Measurements from ENCODE around the gene NR1H4.
"Not testable (repeated sequence)": the region's sequence is repeated elsewhere in the genome, so short reads cannot be mapped to it uniquely, and the experiment has no call there.

The NR1H4 gene

GRCh38 chr12:100529756-100530350, 56.2 kb downstream of the NR1H4 start:
- H3K27ac ChIP-seq (ENCODE audit: low read depth, low read length): no peak overlapping the region

GRCh38 chr12:100533376-100533775, 59.7 kb downstream of the NR1H4 start:
- Histone ChIP-seq H3K36me3 (ENCODE audit: control insufficient read depth, insufficient read depth, low read length) (no peaks in the 10 kb centered on the region), H3K9ac (ENCODE audit: low read length) (no peak overlapping the region), H3K4me3 (ENCODE audit: low read length) (no peak overlapping the region)

More at GRCh38 chr12:100529756-100530350, 56.2 kb downstream of the NR1H4 start:
- Histone ChIP-seq H3K9ac (ENCODE audit: low read length) (no peak overlapping the region), H3K27me3 (ENCODE audit: control insufficient read depth, insufficient read depth, low read length) (no peaks in the 10 kb centered on the region), H3K4me3 (ENCODE audit: low read length) (no peak overlapping the region), H3K36me3 (ENCODE audit: control insufficient read depth, insufficient read depth, low read length) (no peaks in the 10 kb centered on the region), H3K4me1 (ENCODE audit: control insufficient read depth, insufficient read depth, low read length) (no peaks in the 10 kb centered on the region)

DNA sequence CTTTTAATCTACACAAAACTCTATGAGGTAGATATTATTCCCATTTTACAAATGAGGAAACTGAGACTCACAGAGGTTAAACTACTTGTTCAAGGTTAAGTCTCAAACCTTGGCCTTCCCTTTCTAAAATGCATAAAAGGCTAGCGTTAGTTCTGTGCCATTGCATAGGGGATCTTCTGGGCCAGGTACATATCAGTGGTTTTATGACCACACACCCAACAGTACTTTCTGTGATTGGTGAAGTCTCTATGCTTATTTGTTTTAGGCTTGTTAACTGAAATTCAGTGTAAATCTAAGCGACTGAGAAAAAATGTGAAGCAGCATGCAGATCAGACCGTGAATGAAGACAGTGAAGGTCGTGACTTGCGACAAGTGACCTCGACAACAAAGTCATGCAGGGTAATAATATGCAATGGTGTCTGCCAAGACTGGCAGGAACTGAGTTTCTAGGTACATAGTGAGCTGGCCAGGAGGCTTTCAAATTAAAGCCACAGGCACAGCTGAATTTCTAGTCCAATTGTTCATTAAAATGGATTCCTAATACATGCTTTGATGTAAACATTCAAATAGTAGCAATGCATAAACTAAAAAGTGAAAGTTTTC, 61.1 kb downstream of the NR1H4 start:
- no peak overlapping the region for H3K4me3 ChIP-seq (ENCODE audit: low read length)
- no peak overlapping the region for H3K9ac ChIP-seq (ENCODE audit: low read length)

More at GRCh38 chr12:100533376-100533775, 59.7 kb downstream of the NR1H4 start:
- no peaks in the 10 kb centered on the region for H3K27me3 ChIP-seq (ENCODE audit: control insufficient read depth, insufficient read depth, low read length)
- no peaks in the 10 kb centered on the region for H3K4me1 ChIP-seq (ENCODE audit: control insufficient read depth, insufficient read depth, low read length)
- no peak overlapping the region for H3K27ac ChIP-seq (ENCODE audit: low read depth, low read length)

GRCh38 chr12:100539202-100539601, 65.5 kb downstream of the NR1H4 start:
- Histone ChIP-seq H3K36me3 (ENCODE audit: control insufficient read depth, insufficient read depth, low read length) (no peaks in the 10 kb centered on the region), H3K27me3 (ENCODE audit: control insufficient read depth, insufficient read depth, low read length) (no peaks in the 10 kb centered on the region)

More for the DNA sequence above, 61.1 kb downstream of the NR1H4 start:
- no peak overlapping the region for H3K27ac ChIP-seq (ENCODE audit: low read depth, low read length)
- H3K4me1 ChIP-seq (ENCODE audit: control insufficient read depth, insufficient read depth, low read length): no peaks in the 10 kb centered on the region
- no peaks in the 10 kb centered on the region for H3K27me3 ChIP-seq (ENCODE audit: control insufficient read depth, insufficient read depth, low read length)
- H3K36me3 ChIP-seq (ENCODE audit: control insufficient read depth, insufficient read depth, low read length): no peaks in the 10 kb centered on the region

DNA sequence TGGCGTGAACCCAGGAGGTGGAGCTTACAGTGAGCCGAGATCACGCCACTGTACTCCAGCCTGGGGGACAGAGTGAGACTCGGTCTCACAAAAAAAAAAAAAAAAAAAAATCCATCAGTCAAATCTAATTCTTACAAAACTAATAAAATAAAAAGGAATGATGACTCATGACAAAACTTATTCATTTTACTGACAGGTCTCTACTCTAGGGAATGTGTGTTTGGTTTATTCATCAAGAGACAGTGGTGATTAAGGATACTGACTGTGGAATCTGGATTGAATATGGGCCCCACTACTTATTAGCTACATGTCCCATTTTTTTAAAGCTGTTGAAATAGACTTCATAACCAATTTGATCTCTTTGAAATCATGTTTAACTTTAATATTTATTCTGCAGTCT, 70.5 kb downstream of the NR1H4 start:
- Histone ChIP-seq H3K9ac (ENCODE audit: low read length) (no peak overlapping the region), H3K27me3 (ENCODE audit: control insufficient read depth, insufficient read depth, low read length) (no peaks in the 10 kb centered on the region), H3K4me1 (ENCODE audit: control insufficient read depth, insufficient read depth, low read length) (no peaks in the 10 kb centered on the region), H3K27ac (ENCODE audit: low read depth, low read length) (no peak overlapping the region), H3K36me3 (ENCODE audit: control insufficient read depth, insufficient read depth, low read length) (no peaks in the 10 kb centered on the region), H3K4me3 (ENCODE audit: low read length) (no peak overlapping the region)

More at GRCh38 chr12:100539202-100539601, 65.5 kb downstream of the NR1H4 start:
- H3K27ac ChIP-seq (ENCODE audit: low read depth, low read length): no peak overlapping the region
- no peak overlapping the region for H3K9ac ChIP-seq (ENCODE audit: low read length)
- no peak overlapping the region for H3K4me3 ChIP-seq (ENCODE audit: low read length)
- H3K4me1 ChIP-seq (ENCODE audit: control insufficient read depth, insufficient read depth, low read length): no peaks in the 10 kb centered on the region

- no peaks in the 10 kb centered on the region for H3K27me3 ChIP-seq (ENCODE audit: control insufficient read depth, insufficient read depth, low read length)
- no peak overlapping the region for H3K4me3 ChIP-seq (ENCODE audit: low read length)
- no peaks in the 10 kb centered on the region for H3K4me1 ChIP-seq (ENCODE audit: control insufficient read depth, insufficient read depth, low read length)
- no peak overlapping the region for H3K9ac ChIP-seq (ENCODE audit: low read length)
- H3K36me3 ChIP-seq (ENCODE audit: control insufficient read depth, insufficient read depth, low read length): no peaks in the 10 kb centered on the region
- no peak overlapping the region for H3K27ac ChIP-seq (ENCODE audit: low read depth, low read length)
Observed at GRCh38 chr12:100545092-100545491, 71.4 kb downstream of the NR1H4 start.

GRCh38 chr12:100553936-100554335, 80.3 kb downstream of the NR1H4 start:
- no peaks in the 10 kb centered on the region for H3K4me1 ChIP-seq (ENCODE audit: control insufficient read depth, insufficient read depth, low read length)
- H3K4me3 ChIP-seq (ENCODE audit: low read length): no peak overlapping the region
- H3K27me3 ChIP-seq (ENCODE audit: control insufficient read depth, insufficient read depth, low read length): no peaks in the 10 kb centered on the region
- H3K36me3 ChIP-seq (ENCODE audit: control insufficient read depth, insufficient read depth, low read length): no peaks in the 10 kb centered on the region
- no peak overlapping the region for H3K27ac ChIP-seq (ENCODE audit: low read depth, low read length)
- no peak overlapping the region for H3K9ac ChIP-seq (ENCODE audit: low read length)

DNA sequence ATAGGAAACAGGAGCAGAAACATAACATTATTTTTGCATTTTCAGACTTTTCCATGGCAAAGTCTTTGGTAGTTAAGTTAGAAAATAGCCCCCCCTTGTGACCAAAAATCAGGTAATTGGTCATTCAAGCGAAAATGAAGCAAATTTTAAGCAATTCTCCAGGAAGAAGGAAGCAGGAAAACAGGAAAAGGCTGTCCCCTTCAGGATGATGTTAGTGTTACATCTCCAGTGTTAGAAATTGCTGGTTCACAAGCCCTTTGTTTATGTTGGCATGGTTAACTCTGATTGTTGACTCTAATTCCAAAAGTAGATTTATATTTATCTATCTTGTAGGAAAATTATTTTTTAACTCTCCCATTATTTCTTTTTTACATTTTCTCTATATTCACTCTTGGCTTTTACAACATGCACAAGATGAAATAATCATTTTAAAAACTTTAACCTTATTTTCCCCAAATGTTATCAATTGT, 81.0 kb downstream of the NR1H4 start:
- Histone ChIP-seq H3K4me1 (ENCODE audit: control insufficient read depth, insufficient read depth, low read length) (no peaks in the 10 kb centered on the region), H3K4me3 (ENCODE audit: low read length) (no peak overlapping the region), H3K27me3 (ENCODE audit: control insufficient read depth, insufficient read depth, low read length) (no peaks in the 10 kb centered on the region), H3K36me3 (ENCODE audit: control insufficient read depth, insufficient read depth, low read length) (no peaks in the 10 kb centered on the region), H3K9ac (ENCODE audit: low read length) (no peak overlapping the region), H3K27ac (ENCODE audit: low read depth, low read length) (no peak overlapping the region)

DNA sequence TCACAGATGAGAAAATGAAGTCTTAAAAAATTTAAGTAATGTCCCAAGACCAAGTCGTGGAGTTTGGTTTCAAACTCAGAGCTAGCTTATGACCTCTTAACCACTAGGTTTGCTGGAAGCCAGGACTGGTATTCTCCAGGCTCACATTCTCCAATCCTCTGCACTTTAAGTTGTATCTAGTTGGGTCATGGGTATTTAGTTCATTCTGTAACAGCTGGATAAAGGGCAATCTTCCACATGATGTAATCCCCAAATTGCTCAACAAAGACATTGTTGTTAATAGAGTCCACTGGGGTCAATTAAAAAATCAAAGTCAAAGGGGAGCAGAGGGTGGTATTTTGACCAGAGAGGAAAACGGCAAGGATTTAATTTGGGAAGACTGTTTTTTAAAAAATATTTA, 82.1 kb downstream of the NR1H4 start:
- no peak overlapping the region for H3K9ac ChIP-seq (ENCODE audit: low read length)
- H3K36me3 ChIP-seq (ENCODE audit: control insufficient read depth, insufficient read depth, low read length): no peaks in the 10 kb centered on the region
- H3K27ac ChIP-seq (ENCODE audit: low read depth, low read length): no peak overlapping the region
- no peaks in the 10 kb centered on the region for H3K27me3 ChIP-seq (ENCODE audit: control insufficient read depth, insufficient read depth, low read length)
- no peak overlapping the region for H3K4me3 ChIP-seq (ENCODE audit: low read length)
- H3K4me1 ChIP-seq (ENCODE audit: control insufficient read depth, insufficient read depth, low read length): no peaks in the 10 kb centered on the region

GRCh38 chr12:100557357-100557756, 83.7 kb downstream of the NR1H4 start:
- no peak overlapping the region for H3K4me3 ChIP-seq (ENCODE audit: low read length)
- no peak overlapping the region for H3K27ac ChIP-seq (ENCODE audit: low read depth, low read length)
- H3K4me1 ChIP-seq (ENCODE audit: control insufficient read depth, insufficient read depth, low read length): no peaks in the 10 kb centered on the region
- H3K27me3 ChIP-seq (ENCODE audit: control insufficient read depth, insufficient read depth, low read length): no peaks in the 10 kb centered on the region
- H3K9ac ChIP-seq (ENCODE audit: low read length): no peak overlapping the region
- H3K36me3 ChIP-seq (ENCODE audit: control insufficient read depth, insufficient read depth, low read length): no peaks in the 10 kb centered on the region

GRCh38 chr12:100559261-100559660, 85.6 kb downstream of the NR1H4 start:
- H3K27me3 ChIP-seq (ENCODE audit: control insufficient read depth, insufficient read depth, low read length); H3K27ac ChIP-seq (ENCODE audit: low read depth, low read length): not testable (repeated sequence)

GRCh38 chr12:100564090-100564489, 90.4 kb downstream of the NR1H4 start:
- no peaks in the 10 kb centered on the region for H3K27me3 ChIP-seq (ENCODE audit: control insufficient read depth, insufficient read depth, low read length)
- no peak overlapping the region for H3K27ac ChIP-seq (ENCODE audit: low read depth, low read length)
- no peak overlapping the region for H3K4me3 ChIP-seq (ENCODE audit: low read length)
- no peaks in the 10 kb centered on the region for H3K4me1 ChIP-seq (ENCODE audit: control insufficient read depth, insufficient read depth, low read length)
- H3K9ac ChIP-seq (ENCODE audit: low read length): no peak overlapping the region
- no peaks in the 10 kb centered on the region for H3K36me3 ChIP-seq (ENCODE audit: control insufficient read depth, insufficient read depth, low read length)

More at GRCh38 chr12:100559261-100559660, 85.6 kb downstream of the NR1H4 start:
- H3K4me1 ChIP-seq (ENCODE audit: control insufficient read depth, insufficient read depth, low read length); H3K9ac ChIP-seq (ENCODE audit: low read length); H3K36me3 ChIP-seq (ENCODE audit: control insufficient read depth, insufficient read depth, low read length); H3K4me3 ChIP-seq (ENCODE audit: low read length): not testable (repeated sequence)

DNA sequence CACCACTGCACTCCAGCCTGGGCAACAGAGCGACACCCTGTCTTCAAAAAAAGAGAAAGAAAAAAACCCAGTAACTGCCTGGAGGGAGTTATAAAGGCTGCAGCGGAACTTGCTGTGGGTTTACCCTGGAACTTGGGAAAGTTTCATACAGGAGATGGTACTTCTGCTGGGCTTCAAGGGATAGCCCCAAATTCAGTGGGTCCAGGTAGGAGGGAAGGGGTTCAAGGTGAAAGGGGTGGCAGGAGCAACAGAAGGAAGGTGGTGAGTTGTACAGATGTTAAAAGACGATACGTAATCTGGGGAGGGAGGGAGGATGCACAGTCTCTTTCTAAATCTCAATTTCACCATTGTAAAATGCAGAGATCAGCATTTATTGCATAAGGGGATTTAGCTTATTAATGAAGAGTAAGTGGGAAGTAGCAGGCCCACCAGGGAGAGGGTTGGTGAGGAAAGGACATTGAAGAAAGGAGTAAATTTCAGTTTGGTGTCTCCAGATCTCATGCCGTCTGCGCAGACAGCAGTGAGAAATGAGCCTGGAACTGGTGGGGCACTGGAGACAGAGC, 91.3 kb downstream of the NR1H4 start:
- H3K27me3 ChIP-seq (ENCODE audit: control insufficient read depth, insufficient read depth, low read length): no peaks in the 10 kb centered on the region
- H3K4me1 ChIP-seq (ENCODE audit: control insufficient read depth, insufficient read depth, low read length): no peaks in the 10 kb centered on the region
- H3K4me3 ChIP-seq (ENCODE audit: low read length): no peak overlapping the region
- no peak overlapping the region for H3K9ac ChIP-seq (ENCODE audit: low read length)
- H3K27ac ChIP-seq (ENCODE audit: low read depth, low read length): no peak overlapping the region
- H3K36me3 ChIP-seq (ENCODE audit: control insufficient read depth, insufficient read depth, low read length): no peaks in the 10 kb centered on the region
